Activated gamma-delta T cell treated with Interleukin-2 at 50 U/mL for 16 hours (primary cell): ENCODE data around the gene UPP2.

Experiments
- DNase-seq: peaks from one replicate; pipeline ENCODE4 v3.0.0-alpha.2; 2020

Gene UPP2

DNA sequence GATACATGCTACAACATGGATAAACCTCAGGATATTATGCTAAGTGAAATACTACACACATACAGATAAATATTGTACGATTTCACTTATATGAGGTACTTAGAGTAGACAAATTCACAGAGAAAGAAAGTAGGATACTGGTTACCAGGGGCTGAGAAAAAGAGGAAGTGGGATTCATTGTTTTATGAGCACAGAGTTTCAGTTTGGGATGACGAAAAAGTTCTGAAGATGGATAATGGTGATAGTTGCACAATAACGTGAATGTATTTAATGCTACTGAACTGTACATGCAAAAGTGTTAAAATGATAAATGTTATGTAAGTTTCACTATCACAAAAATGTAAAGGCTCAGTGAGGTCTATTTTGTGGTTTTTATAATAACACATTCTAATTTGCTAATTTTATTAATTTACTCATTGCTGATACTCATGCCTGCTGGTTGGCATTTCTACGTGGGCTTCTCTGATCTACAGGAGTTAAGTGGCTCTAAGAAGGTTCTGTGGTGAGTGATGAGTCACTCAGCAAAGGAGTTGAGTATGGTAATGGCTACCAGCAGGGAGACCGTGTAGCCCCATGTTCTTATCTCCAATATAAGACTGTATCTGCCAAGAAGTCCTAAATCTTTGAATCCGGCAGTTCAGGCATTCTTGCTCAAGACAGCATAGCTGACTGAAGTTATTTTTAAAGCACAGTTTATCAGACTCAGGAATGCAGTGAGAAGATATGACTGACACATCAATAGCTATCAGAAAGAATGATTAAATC, 41.1 kb downstream of the UPP2 start:
- no peak for DNase-seq

DNA sequence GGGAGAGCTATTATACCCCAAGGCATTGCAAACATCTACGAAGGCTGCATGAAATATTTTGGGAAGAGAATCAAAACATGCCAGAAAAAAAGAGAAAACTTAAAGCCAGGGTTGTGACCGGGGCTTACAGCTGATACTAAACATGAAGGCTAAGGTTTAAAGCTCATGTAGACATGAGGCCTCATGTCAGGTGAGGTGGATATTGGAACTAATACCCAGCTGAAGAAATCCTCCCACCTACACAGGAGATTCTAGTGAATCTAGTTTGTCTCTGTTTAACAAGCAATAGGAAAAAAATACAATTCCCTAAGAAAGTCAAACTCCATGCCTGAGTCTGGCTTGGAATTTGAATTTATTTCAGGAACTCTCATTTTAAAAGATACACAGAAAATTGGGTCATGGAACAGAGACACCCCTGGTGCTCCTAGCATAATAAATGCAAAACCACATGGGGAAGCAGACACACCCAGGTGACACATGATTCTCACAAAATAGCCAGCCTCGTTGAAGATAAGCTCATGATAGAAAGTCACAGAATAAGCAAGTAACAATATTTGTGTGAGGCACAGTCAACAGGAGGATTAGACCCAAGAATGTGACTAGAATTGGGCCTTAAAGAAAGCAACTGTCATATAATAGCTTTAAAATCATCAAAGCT, 42.2 kb downstream of the UPP2 start:
- DNase-seq: no peak

DNA sequence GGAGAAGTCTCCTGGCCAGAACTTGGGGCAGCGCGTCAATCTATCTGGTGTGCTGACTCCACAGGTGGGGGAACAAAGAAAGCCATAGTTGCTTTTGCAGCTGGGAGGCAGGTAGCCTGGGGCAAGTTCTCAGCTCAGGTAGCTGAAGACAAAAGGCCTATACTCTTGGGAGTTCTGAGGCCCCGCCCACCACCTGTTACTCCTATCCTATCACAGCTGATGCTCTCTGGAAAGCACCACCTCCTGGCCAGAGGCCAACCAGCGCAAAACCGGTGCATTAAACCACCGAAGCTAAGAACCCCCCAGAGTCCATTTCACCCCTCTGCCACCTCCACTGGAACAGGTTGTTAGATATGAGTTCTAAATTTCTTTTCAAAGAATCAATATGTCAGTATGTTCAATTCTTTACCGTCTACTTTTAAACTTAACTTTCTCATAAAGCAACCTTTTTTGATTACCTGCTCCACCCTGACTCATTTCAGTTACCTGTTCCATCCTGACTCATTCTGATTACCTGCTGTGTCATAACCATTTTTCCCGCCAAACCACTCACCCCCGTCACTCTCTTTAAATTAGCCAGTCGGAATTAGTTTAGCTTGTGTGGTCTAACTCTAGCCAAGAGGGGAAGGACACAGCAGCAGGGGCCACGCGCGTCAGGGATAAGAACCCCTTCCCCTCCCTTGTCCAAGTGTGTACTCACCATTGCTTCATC, 43.4 kb downstream of the UPP2 start:
- no peak for DNase-seq

GRCh38 chr2:158153270-158154015, 51.8 kb downstream of the UPP2 start:
- DNase-seq: no peak

DNA sequence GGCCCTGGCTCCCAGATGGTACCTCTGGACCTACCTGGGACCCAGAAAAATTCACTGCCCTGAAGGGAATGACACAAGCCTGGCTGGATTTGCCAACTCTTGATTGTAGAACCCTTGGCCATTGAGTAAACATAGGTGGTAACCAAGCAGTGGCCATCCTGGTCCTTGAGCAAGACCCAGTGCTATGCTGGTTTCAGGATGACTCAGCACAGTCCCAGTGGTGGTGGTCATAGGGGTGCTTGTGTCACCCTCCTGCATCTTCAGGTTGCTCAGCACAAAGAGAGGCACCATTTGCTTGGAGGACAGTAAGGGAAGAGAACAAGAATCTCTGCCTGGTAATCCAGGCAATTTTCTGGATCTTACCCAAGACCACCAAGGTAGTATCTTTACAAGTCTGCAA, 52.9 kb downstream of the UPP2 start:
- no peak for DNase-seq

DNA sequence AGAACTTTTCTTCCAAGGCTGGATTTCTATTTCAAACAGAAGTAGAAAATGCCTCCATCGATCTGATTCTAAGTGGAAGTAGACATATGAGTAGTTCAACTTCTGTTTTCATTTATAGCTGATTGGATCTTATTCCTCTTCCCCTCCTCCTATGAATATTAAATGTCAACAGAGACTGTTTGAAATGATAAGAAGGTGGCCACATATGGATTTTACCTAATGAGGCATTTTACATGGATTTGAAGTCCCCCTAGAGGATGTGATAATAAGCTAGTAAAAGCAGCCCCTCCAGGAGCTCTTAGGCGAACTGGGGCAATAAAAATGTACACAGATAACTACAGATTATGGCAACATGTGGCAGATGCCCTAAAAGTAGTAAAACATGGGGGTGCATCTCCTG, 71.0 kb downstream of the UPP2 start:
- DNase-seq: no peak

GRCh38 chr2:158174495-158174894, 72.8 kb downstream of the UPP2 start:
- DNase-seq: no peak

GRCh38 chr2:158174956-158175355, 73.3 kb downstream of the UPP2 start:
- DNase-seq: no peak

DNA sequence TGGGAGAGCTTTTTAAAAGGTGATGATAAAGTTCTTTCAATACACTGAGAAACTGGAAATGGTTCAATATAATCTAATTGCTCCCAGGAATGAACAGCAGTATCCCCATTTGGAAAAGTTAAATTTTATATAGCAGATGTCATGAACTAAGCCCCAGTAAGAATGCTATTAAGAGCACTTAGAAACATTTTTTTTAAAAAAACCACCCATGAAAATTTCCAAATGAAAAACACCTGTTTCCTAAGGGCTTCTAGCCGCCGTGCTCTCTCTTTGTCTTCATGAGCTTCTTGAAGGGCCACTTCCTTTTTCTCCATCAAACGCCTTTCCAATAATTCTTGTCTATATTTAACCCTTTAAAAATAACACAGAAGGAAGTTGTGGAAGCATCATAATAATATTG, 77.0 kb downstream of the UPP2 start:
- no peak for DNase-seq

DNA sequence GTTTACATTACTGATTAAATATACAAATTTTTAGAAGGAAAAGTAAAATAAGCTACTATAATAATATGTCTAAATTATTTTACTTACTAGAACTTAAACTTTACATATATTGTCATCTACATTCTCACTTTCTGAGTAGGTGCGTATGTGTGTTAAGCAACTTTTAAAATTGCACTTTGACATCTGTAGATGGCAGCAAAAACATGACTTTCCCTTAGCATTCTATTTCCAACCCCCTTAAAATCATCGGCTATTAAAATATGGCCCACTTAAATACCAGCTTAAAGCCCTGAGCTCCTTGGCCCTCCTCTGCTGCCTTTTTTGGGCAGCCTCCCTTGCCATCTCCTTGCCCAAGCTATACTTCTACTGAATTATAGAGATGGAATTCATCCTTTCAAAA, 78.0 kb downstream of the UPP2 start:
- DNase-seq: no peak

DNA sequence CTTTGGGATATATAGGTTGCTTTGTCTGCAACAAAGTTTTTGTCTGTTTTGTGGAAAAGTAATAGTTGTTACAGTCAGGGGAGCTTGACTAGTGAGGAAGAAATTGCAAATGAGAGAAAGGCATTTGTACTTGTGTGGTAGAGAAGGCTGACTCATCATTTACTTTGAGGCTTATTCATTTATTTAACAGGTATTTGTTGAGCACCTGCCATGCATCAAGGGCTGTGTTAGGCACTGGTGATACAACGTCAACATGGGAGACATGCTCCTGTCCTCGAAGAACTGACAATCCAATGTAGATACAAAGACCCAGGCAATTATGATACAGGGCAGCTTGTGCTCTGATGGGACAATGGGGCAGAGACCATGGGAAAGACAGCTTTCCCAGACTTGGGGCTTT, 79.5 kb downstream of the UPP2 start:
- no peak for DNase-seq

DNA sequence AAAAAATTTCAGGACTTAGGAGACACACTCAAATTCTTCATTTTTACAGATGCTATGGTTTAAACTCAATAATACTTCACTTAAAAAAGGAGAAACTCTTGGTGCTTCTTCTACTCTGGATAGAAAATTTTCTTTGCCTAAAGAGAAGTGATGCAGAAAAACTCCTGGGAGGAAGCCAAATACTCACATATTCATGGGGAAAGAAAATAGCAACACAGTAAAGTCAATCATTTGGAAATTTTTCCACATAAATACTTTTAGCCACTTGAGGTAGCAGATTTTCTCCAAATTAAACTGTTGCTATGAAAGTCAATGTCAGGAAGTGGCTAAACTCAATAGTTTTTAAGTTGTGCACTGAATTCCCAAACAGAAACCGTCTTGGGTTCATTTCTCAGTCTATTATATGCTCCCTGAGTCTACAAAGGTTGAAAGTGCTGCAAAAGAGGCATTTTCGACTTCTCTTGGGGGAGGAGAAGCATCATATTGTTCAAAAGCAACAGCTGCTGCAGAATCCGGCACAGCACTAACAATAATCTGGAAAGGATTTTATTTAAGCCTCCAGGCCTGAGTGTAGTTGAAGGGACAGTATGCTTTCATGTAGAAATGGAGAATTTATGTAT, 81.1 kb downstream of the UPP2 start:
- DNase-seq: no peak

GRCh38 chr2:158184001-158184400, 82.3 kb downstream of the UPP2 start:
- no peak for DNase-seq

- DNase-seq: no peak
Measured at GRCh38 chr2:158184556-158185343, 83.1 kb downstream of the UPP2 start.
